Measurements from ENCODE around the gene TBC1D2B.
A peak's percentile ranks its signal among the peaks of the same experiment; 100 is the strongest.

The TBC1D2B gene

DNA sequence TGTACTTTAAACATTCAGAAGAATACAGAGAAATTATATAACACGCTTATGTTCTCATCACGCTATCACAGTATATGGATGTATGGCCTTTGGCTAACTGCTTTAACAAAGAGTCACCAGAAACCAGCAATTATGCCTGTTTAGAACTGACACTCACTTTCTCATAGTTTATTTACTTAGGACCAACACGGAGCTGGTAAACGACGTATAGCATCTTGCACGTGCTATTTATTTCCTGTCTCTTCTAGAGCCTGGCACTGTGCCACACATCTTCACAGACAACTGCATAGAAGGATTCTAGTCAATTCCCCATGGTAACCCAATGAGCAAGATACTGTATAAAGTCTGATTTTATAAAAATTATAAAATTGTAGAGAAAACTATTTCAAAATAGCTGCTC lies 43.6 kb downstream of the TBC1D2B start (continued):
- TF ChIP-seq ZNF768 (tag by site-specific recombination; IDR thresholded peaks at IDR 0.05) (no peak), SALL2 (tag by site-specific recombination; IDR thresholded peaks at IDR 0.05; ENCODE audit: borderline replicate concordance) (no peak), ZNF239 (tag by site-specific recombination; IDR thresholded peaks at IDR 0.05) (no peak), MZF1 (tag by site-specific recombination; IDR thresholded peaks at IDR 0.05; ENCODE audit: borderline replicate concordance) (no peak), ZNF121 (tag by site-specific recombination; IDR thresholded peaks at IDR 0.05) (no peak), ZNF558 (tag by site-specific recombination; IDR thresholded peaks at IDR 0.05) (no peak), ZNF23 (tag by site-specific recombination; IDR thresholded peaks at IDR 0.05; ENCODE audit: borderline replicate concordance) (no peak), ZNF670 (tag by site-specific recombination; IDR thresholded peaks at IDR 0.05; ENCODE audit: low read depth) (no peak), ZNF501 (tag by site-specific recombination; IDR thresholded peaks at IDR 0.05) (no peak), ZNF530 (tag by site-specific recombination; IDR thresholded peaks at IDR 0.05; ENCODE audit: low read depth) (no peak), ZBTB17 (tag by site-specific recombination; IDR thresholded peaks at IDR 0.05) (no peak), ZNF843 (tag by site-specific recombination; IDR thresholded peaks at IDR 0.05) (peak; percentile 85), KLF1 (tag by site-specific recombination; IDR thresholded peaks at IDR 0.05) (no peak), ZNF521 (tag by site-specific recombination; IDR thresholded peaks at IDR 0.05) (no peak), SP3 (tag by site-specific recombination; IDR thresholded peaks at IDR 0.05) (no peak), ZNF174 (tag by site-specific recombination; IDR thresholded peaks at IDR 0.05) (no peak), GLIS2 (tag by site-specific recombination; IDR thresholded peaks at IDR 0.05) (no peak), ZBTB1 (tag by site-specific recombination; IDR thresholded peaks at IDR 0.05) (no peak), PRDM1 (tag by site-specific recombination; IDR thresholded peaks at IDR 0.05) (0 out of 2 replicates have a peak, but pooled peaks have one; percentile 8), ZNF654 (tag by site-specific recombination; IDR thresholded peaks at IDR 0.05; ENCODE audit: low read depth) (no peak), ZNF549 (tag by site-specific recombination; IDR thresholded peaks at IDR 0.05) (no peak), ZNF776 (tag by site-specific recombination; IDR thresholded peaks at IDR 0.05; ENCODE audit: borderline replicate concordance) (peak; percentile 72; the same call in 1 of the 2 replicates), ZNF248 (tag by site-specific recombination; IDR thresholded peaks at IDR 0.05) (no peak)
- TF ChIP-seq, protein P1, sequence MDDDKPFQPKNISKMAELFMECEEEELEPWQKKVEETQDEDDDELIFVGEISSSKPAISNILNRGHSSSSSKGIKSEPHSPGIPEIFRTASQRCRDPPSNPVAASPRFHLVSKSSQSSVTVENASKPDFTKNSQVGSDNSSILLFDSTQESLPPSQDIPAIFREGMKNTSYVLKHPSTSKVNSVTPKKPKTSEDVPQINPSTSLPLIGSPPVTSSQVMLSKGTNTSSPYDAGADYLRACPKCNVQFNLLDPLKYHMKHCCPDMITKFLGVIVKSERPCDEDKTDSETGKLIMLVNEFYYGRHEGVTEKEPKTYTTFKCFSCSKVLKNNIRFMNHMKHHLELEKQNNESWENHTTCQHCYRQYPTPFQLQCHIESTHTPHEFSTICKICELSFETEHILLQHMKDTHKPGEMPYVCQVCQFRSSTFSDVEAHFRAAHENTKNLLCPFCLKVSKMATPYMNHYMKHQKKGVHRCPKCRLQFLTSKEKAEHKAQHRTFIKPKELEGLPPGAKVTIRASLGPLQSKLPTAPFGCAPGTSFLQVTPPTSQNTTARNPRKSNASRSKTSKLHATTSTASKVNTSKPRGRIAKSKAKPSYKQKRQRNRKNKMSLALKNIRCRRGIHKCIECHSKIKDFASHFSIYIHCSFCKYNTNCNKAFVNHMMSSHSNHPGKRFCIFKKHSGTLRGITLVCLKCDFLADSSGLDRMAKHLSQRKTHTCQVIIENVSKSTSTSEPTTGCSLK (tag by site-specific recombination; IDR thresholded peaks at IDR 0.05), result no peak
- TF ChIP-seq, protein P2, sequence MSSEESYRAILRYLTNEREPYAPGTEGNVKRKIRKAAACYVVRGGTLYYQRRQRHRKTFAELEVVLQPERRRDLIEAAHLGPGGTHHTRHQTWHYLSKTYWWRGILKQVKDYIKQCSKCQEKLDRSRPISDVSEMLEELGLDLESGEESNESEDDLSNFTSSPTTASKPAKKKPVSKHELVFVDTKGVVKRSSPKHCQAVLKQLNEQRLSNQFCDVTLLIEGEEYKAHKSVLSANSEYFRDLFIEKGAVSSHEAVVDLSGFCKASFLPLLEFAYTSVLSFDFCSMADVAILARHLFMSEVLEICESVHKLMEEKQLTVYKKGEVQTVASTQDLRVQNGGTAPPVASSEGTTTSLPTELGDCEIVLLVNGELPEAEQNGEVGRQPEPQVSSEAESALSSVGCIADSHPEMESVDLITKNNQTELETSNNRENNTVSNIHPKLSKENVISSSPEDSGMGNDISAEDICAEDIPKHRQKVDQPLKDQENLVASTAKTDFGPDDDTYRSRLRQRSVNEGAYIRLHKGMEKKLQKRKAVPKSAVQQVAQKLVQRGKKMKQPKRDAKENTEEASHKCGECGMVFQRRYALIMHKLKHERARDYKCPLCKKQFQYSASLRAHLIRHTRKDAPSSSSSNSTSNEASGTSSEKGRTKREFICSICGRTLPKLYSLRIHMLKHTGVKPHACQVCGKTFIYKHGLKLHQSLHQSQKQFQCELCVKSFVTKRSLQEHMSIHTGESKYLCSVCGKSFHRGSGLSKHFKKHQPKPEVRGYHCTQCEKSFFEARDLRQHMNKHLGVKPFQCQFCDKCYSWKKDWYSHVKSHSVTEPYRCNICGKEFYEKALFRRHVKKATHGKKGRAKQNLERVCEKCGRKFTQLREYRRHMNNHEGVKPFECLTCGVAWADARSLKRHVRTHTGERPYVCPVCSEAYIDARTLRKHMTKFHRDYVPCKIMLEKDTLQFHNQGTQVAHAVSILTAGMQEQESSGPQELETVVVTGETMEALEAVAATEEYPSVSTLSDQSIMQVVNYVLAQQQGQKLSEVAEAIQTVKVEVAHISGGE (tag by site-specific recombination; conservative IDR thresholded peaks at IDR 0.05; ENCODE audit: low read depth), result no peak
- TF ChIP-seq, protein P3, sequence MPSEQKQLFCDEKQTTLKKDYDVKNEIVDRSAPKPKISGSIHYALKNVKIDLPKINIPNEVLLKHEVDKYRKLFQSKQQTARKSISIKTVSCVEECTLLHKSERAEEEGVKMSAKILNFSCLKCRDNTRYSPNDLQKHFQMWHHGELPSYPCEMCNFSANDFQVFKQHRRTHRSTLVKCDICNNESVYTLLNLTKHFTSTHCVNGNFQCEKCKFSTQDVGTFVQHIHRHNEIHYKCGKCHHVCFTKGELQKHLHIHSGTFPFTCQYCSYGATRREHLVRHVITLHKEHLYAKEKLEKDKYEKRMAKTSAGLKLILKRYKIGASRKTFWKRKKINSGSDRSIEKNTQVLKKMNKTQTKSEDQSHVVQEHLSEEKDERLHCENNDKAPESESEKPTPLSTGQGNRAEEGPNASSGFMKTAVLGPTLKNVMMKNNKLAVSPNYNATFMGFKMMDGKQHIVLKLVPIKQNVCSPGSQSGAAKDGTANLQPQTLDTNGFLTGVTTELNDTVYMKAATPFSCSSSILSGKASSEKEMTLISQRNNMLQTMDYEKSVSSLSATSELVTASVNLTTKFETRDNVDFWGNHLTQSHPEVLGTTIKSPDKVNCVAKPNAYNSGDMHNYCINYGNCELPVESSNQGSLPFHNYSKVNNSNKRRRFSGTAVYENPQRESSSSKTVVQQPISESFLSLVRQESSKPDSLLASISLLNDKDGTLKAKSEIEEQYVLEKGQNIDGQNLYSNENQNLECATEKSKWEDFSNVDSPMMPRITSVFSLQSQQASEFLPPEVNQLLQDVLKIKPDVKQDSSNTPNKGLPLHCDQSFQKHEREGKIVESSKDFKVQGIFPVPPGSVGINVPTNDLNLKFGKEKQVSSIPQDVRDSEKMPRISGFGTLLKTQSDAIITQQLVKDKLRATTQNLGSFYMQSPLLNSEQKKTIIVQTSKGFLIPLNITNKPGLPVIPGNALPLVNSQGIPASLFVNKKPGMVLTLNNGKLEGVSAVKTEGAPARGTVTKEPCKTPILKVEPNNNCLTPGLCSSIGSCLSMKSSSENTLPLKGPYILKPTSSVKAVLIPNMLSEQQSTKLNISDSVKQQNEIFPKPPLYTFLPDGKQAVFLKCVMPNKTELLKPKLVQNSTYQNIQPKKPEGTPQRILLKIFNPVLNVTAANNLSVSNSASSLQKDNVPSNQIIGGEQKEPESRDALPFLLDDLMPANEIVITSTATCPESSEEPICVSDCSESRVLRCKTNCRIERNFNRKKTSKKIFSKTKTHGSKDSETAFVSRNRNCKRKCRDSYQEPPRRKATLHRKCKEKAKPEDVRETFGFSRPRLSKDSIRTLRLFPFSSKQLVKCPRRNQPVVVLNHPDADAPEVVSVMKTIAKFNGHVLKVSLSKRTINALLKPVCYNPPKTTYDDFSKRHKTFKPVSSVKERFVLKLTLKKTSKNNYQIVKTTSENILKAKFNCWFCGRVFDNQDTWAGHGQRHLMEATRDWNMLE (tag by site-specific recombination; conservative IDR thresholded peaks at IDR 0.05; ENCODE audit: low read depth), result no peak
- TF ChIP-seq, protein P4, sequence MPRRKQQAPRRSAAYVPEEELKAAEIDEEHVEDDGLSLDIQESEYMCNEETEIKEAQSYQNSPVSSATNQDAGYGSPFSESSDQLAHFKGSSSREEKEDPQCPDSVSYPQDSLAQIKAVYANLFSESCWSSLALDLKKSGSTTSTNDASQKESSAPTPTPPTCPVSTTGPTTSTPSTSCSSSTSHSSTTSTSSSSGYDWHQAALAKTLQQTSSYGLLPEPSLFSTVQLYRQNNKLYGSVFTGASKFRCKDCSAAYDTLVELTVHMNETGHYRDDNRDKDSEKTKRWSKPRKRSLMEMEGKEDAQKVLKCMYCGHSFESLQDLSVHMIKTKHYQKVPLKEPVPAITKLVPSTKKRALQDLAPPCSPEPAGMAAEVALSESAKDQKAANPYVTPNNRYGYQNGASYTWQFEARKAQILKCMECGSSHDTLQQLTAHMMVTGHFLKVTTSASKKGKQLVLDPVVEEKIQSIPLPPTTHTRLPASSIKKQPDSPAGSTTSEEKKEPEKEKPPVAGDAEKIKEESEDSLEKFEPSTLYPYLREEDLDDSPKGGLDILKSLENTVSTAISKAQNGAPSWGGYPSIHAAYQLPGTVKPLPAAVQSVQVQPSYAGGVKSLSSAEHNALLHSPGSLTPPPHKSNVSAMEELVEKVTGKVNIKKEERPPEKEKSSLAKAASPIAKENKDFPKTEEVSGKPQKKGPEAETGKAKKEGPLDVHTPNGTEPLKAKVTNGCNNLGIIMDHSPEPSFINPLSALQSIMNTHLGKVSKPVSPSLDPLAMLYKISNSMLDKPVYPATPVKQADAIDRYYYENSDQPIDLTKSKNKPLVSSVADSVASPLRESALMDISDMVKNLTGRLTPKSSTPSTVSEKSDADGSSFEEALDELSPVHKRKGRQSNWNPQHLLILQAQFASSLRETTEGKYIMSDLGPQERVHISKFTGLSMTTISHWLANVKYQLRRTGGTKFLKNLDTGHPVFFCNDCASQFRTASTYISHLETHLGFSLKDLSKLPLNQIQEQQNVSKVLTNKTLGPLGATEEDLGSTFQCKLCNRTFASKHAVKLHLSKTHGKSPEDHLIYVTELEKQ (tag by site-specific recombination; IDR thresholded peaks at IDR 0.05; ENCODE audit: borderline replicate concordance), result no peak

Data from HEK293 (cell line).